Hair follicle dermal papilla cell (primary cell): Measurements from ENCODE around the gene IFNA13. TPM values are rescaled to one million over a fixed set of nuclear protein-coding genes. Genes with fewer than 3 reads are reported as not detected.

ENCODE experiments used
- total RNA-seq: library from RNA; depleted of rRNA; stranded (reverse); fragments of >200 nt; gene quantifications from 2 replicates; pipeline ENCODE4 v1.2.3, GENCODE V29; 2012

IFNA13 gene
- not detected in 2 replicates for total RNA-seq

GRCh38 chr9:21367957-21368356, at the start of gene IFNA13:
Gene IFNA13, minus strand, starts transcription at chr9:21368057. Its CDS starts 47 bp downstream, at chr9:21368010.

GRCh38 chr9:21408817-21409216, 41.0 kb upstream of the IFNA13 start, which contains the start of gene IFNA8:
Gene IFNA8, plus strand, starts transcription at chr9:21409117. Its CDS starts 60 bp downstream, at chr9:21409177.

GRCh38 chr9:21385131-21385670, 17.3 kb upstream of the IFNA13 start, which contains the start of gene IFNA2:
Gene IFNA2, minus strand, starts transcription at chr9:21385398. Its CDS starts 69 bp downstream, at chr9:21385329.

GRCh38 chr9:21350787-21351186, 17.1 kb downstream of the IFNA13 start, which contains the start of gene IFNA6:
Gene IFNA6, minus strand, starts transcription at chr9:21350887. Its CDS starts 0 bp downstream, at chr9:21350887.

GRCh38 chr9:21334701-21335632, 32.9 kb downstream of the IFNA13 start, which contains the start of gene KLHL9:
Gene KLHL9, minus strand, starts transcription at chr9:21335404. Its CDS starts 545 bp downstream, at chr9:21334859.

Other genes starting within 250 kb of the IFNA13 start
- gene IFNW1, start 226.2 kb downstream of the IFNA13 start, total RNA-seq, result not detected in 2 replicates
- not detected in 2 replicates for gene IFNA21, start 201.4 kb downstream of the IFNA13 start, total RNA-seq
- not detected in 2 replicates for gene IFNA4, start 180.5 kb downstream of the IFNA13 start, total RNA-seq
- not detected in 2 replicates for gene IFNA7, start 165.9 kb downstream of the IFNA13 start, total RNA-seq
- gene IFNA10, start 160.9 kb downstream of the IFNA13 start, total RNA-seq, result not detected in 2 replicates
- not detected in 2 replicates for gene IFNA16, start 150.7 kb downstream of the IFNA13 start, total RNA-seq
- gene IFNA17, start 139.8 kb downstream of the IFNA13 start, total RNA-seq, result not detected in 2 replicates
- not detected in 2 replicates for gene IFNA14, start 128.1 kb downstream of the IFNA13 start, total RNA-seq
- gene IFNA5, start 62.7 kb downstream of the IFNA13 start, total RNA-seq, result 0.32 TPM in 1 of 2 replicates, not detected in the other
- gene KLHL9, start 32.7 kb downstream of the IFNA13 start, total RNA-seq, result 56.6 and 68.8 TPM in 2 replicates
- not detected in 2 replicates for gene IFNA6, start 17.2 kb downstream of the IFNA13 start, total RNA-seq
- not detected in 2 replicates for gene IFNA2, start 17.3 kb upstream of the IFNA13 start, total RNA-seq
- gene IFNA8, start 41.1 kb upstream of the IFNA13 start, total RNA-seq, result not detected in 2 replicates
- gene IFNA1, start 72.4 kb upstream of the IFNA13 start, total RNA-seq, result not detected in 2 replicates
- 1.3 and 3.6 TPM in 2 replicates for gene IFNE, start 114.3 kb upstream of the IFNA13 start, total RNA-seq